PC-9 (cell line): Measurements from ENCODE around the gene SYTL5.

Experiments used
- EZH2 ChIP-seq: fragments of 200-600 bp; sonication (generic); IDR thresholded peaks from 2 replicates; pipeline ENCODE4 v1.8.0; 2017; ENCODE audit warnings: antibody characterized with exemption, low read depth
- TF ChIP-seq, protein P1 (sequence below): fragments of 200-600 bp; sonication (generic); conservative IDR thresholded peaks from 2 replicates; pipeline ENCODE4 v1.6.1; 2017; ENCODE audit warnings: mixed run types, antibody characterized with exemption, mild to moderate bottlenecking, moderate library complexity

DNA sequence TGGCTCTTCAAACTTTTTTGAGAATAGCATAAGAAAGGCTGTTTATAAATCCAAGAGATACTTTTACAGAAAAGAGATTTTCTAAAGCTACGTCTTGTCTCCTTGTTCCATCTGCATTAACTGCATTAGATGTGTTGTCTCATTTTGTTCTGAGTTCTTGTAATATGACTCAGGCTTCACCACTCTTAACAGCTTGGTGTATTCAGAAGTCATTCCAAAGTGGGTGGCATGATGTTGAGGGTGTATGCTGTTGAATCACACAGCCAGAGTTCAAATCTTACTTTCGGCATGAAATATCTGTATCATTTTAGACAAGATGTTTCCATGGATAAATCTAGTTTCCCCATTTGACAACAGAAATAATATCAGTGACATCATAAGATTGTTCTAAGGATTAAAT is 30.1 kb downstream of the SYTL5 start:
- TF ChIP-seq, protein P1, sequence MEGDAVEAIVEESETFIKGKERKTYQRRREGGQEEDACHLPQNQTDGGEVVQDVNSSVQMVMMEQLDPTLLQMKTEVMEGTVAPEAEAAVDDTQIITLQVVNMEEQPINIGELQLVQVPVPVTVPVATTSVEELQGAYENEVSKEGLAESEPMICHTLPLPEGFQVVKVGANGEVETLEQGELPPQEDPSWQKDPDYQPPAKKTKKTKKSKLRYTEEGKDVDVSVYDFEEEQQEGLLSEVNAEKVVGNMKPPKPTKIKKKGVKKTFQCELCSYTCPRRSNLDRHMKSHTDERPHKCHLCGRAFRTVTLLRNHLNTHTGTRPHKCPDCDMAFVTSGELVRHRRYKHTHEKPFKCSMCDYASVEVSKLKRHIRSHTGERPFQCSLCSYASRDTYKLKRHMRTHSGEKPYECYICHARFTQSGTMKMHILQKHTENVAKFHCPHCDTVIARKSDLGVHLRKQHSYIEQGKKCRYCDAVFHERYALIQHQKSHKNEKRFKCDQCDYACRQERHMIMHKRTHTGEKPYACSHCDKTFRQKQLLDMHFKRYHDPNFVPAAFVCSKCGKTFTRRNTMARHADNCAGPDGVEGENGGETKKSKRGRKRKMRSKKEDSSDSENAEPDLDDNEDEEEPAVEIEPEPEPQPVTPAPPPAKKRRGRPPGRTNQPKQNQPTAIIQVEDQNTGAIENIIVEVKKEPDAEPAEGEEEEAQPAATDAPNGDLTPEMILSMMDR, result no peak
- no peak for TF ChIP-seq EZH2
